K562 (cell line): ENCODE data around the gene YBX2.
"Not testable (repeated sequence)": the region's sequence is repeated elsewhere in the genome, so short reads cannot be mapped to it uniquely, and the experiment has no call there.

ENCODE experiments used
- HDGF ChIP-seq: fragments of 450-650 bp; IDR thresholded peaks from 2 replicates; pipeline ENCODE4 v1.6.1; 2016
- JUN ChIP-seq, 2 experiments: sonication (generic) in 1 of 2; formaldehyde crosslinking in 1 of 2; IDR thresholded peaks; 2 replicates each; pipeline versions ENCODE4 v1.6.1 to v1.8.0; 2012 to 2022; ENCODE audit warnings: borderline replicate concordance in 2 of 2, mild to moderate bottlenecking in 2 of 2, improper control_type of control experiment in 1 of 2, low read depth in 1 of 2, low read length in 1 of 2, missing genetic modification reagents in 1 of 2
- ZFP1 ChIP-seq: fragments of 450-650 bp; formaldehyde crosslinking; IDR thresholded peaks from 2 replicates; pipeline ENCODE4 v1.4.0; 2020; ENCODE audit warnings: mild to moderate bottlenecking, mixed read lengths
- ZKSCAN1 ChIP-seq: fragments of 150-350 bp; IDR thresholded peaks from 2 replicates; pipeline ENCODE4 v1.6.1; 2016; ENCODE audit warnings: low read depth, low read length
- TF ChIP-seq, protein P1 (sequence below), 3 experiments: IDR thresholded peaks in 2 of 3; conservative IDR thresholded peaks in 1 of 3; 2 replicates each; pipeline ENCODE4 v1.5.1; 2011 to 2012; ENCODE audit warnings: low read length in 3 of 3, mild to moderate bottlenecking in 3 of 3, control low read depth in 2 of 3, improper control_type of control experiment in 1 of 3, inconsistent platforms in 1 of 3, low read depth in 1 of 3, mixed read lengths in 1 of 3, moderate library complexity in 1 of 3; ENCODE audit not compliant: insufficient read depth in 2 of 3

DNA sequence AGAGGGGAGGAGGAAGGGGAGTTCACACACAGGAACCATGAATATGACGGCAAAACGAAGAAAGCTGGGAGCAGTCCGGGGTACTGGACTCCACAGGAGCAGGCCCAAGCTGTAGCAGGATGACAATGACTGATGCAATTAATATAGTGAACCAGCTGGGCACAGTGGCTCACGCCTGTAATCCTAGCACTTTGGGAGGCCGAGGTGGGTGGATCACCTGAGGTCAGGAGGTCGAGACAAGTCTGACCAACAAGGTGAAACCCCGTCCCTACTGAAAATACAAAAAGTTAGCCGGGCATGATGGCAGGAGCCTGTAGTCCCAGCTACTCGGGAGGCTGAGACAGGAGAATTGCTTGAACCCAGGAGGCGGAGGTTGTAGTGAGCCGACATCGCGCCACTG, 41.3 kb upstream of the YBX2 start:
- not testable (repeated sequence) for TF ChIP-seq JUN (IDR thresholded peaks at IDR 0.05; ENCODE audit: borderline replicate concordance, low read depth, low read length); JUN (CRISPR knock-in tag; IDR thresholded peaks at IDR 0.05; ENCODE audit: borderline replicate concordance); HDGF; ZKSCAN1; ZFP1 (CRISPR knock-in tag)
- TF ChIP-seq, protein P1, sequence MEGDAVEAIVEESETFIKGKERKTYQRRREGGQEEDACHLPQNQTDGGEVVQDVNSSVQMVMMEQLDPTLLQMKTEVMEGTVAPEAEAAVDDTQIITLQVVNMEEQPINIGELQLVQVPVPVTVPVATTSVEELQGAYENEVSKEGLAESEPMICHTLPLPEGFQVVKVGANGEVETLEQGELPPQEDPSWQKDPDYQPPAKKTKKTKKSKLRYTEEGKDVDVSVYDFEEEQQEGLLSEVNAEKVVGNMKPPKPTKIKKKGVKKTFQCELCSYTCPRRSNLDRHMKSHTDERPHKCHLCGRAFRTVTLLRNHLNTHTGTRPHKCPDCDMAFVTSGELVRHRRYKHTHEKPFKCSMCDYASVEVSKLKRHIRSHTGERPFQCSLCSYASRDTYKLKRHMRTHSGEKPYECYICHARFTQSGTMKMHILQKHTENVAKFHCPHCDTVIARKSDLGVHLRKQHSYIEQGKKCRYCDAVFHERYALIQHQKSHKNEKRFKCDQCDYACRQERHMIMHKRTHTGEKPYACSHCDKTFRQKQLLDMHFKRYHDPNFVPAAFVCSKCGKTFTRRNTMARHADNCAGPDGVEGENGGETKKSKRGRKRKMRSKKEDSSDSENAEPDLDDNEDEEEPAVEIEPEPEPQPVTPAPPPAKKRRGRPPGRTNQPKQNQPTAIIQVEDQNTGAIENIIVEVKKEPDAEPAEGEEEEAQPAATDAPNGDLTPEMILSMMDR (IDR thresholded peaks at IDR 0.05 in 2 of 3, conservative IDR thresholded peaks at IDR 0.05 in 1 of 3; ENCODE audit: insufficient read depth in 2 of 3, low read depth in 1 of 3, low read length in 3 of 3): not testable (repeated sequence)
